ENCODE measurements around the gene FBXO22. TPM values are rescaled to one million over a fixed set of nuclear protein-coding genes. Genes with fewer than 3 reads are reported as not detected.
"Not testable (repeated sequence)": the region's sequence is repeated elsewhere in the genome, so short reads cannot be mapped to it uniquely, and the experiment has no call there.

FBXO22 gene
- total RNA-seq, 1 donor from 2014 or later = 50.7 TPM

DNA sequence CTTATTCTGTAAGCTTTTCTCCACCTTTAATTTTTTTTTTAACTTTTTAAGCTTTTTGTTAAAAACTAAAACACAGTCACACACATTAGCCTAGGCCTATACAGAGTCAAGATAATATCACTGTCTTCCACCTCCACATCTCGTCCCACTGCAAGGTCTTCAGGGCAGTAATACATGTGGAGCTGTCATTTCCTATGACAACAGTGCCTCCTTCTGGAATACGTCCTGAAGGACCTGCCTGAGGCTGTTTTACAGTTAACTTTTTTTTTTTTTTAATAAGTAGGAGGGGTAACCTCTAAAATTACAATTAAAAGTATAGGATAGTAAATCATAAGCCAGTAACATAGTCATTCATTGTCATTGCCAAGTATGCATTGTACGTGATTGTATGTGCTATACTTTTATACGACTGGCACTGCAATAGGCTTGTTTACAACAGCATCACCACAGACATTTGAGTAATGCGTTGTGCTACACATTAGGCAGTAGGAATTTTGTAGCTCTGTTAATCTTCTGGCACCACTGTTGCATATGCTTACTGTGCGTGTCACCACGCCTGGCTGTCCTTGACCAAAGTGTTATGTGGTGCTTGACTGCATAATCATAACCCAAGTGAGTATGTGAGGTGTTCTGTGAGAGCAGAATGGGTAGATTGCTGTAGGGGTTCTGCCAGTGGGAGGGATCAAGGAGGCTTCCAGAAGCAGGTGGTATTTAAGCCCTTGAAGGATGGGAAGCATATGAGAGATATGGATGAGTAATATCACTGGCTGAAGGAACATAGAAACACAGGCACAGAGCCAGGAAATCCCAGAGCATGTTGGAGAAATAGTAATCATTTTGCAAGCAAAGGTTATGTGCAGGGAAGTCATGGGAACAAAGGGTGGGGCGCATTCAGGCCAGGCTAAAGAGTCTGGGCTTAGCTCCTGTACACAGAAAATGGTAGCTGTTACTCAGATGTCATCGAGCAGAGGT, 18.3 kb downstream of the FBXO22 start:
- peak; percentile 83 for DNase-seq

DNA sequence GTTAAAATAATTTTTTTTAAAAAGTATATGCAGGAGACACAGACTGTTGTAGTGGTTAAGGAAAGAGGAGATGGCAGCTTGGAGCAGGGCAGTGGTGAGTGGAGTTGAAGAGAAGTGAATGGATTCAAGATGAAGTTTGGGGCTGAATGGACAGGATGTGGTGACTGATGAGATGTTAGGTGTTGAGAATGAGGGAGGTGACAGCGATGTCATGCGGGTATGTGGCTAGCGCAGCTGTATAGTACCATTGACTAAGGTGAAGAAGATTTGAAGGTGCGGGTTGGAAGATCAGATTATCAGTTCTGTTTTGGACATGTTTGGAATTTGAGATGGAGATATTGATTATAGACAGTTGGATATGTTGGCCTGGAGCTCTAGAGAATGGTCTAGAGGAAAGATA, 20.1 kb downstream of the FBXO22 start:
- DNase-seq = no peak

GRCh38 chr15:75924576-75924975, 20.9 kb downstream of the FBXO22 start:
- DNase-seq = no peak

DNA sequence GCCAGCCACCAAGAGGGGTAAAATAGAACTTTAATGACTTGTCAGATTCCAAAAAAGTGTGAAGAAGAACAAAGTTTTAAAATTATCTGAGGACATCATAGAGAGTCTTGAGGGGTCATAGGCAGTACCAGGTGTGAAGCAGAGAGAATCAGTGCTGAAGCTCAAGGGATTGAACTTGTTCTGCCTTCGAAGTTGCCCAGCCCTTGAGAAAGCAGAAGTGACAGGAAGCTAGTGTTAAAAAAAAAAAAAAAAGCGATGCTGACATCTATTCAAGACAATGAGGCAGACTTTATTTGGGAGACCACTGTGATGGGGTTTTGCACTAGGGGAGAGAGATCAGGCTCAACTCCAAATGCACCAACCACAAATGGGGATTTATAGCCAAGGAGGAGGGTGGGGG, 21.8 kb downstream of the FBXO22 start:
- DNase-seq = no peak

GRCh38 chr15:75926931-75927330, 23.3 kb downstream of the FBXO22 start:
- no peak for DNase-seq

DNA sequence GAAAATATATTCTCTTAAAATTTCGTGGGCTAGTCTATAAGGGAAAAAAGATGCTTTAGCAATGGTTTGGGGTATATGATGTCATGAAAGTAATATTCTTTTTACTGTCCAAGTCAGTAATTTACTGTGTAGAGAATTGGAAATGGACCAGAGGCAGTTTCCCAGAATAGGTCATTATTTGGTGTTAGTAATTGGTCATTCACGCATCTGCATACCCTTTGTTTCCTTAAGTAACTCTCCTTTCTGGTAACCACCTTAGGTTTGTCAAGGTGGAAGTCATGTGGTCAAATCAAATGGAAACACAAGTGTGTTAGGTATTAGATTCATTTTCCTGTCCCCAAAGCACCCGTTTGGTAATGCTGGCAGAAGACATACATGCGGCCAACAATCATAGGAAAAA, 23.9 kb downstream of the FBXO22 start:
- no peak for DNase-seq

- peak; percentile 6 for DNase-seq
Observed at GRCh38 chr15:75928680-75929608, 25.3 kb downstream of the FBXO22 start.

DNA sequence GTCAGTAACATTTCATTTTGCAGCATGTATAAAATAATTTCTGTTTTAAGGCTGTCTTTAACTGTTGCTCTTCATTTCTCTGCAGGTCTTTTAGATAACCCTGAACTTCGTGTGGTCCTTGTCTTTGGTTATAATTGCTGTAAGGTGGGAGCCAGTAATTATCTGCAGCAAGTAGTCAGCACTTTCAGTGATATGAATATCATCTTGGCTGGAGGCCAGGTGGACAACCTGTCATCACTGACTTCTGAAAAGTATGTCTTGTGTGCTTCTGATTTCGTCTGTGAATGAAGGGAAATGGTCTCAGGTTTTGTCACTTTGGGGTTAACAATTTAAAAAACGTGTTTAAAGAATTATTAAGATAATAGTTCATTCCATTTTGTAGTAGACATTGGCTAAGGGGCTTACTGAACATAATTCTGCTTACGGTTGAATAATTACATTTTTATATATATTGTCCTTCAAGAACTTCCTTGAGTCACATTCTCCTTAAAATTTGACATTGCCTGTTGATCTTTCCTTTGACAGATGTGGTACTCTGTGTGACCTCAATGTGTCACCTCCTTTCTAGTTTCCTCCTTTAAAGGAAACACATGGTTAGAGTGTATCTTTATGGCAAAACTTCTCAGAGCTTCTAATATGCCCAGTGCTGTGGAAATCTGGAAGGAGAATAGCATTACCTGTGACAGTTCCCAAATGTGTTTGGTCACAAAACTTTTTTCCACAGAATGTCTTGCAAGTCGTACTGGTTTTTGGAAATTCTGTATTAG, 26.3 kb downstream of the FBXO22 start:
- peak; percentile 52 for DNase-seq

DNA sequence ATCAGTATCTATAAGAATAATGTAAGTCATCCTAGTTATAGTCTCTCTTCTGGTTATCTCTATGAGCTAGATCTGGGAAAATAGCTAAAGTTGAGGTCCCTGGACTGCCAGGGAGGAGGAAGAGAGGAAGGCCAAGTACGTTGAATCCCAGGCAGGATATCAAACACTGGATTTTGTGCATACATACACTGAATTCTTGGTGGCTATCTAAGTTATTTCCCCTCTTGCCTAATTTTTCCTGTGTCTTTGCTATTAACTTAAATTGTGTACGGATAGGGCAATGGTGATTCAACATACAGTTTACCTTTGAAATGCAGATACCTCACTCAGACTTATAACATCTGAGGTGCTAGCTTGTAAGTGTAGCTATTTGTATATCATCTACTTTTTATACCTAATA, 27.2 kb downstream of the FBXO22 start:
- no peak for DNase-seq

- DNase-seq = no peak
Observed at GRCh38 chr15:75942464-75942863, 38.8 kb downstream of the FBXO22 start.

GRCh38 chr15:75943246-75943645, 39.6 kb downstream of the FBXO22 start:
- no peak for DNase-seq

- DNase-seq = no peak
Observed at GRCh38 chr15:75943713-75944215, 40.1 kb downstream of the FBXO22 start.

- DNase-seq = no peak
Observed at GRCh38 chr15:75945953-75946352, 42.3 kb downstream of the FBXO22 start.

GRCh38 chr15:75947092-75947491, 43.4 kb downstream of the FBXO22 start:
- no peak for DNase-seq

DNA sequence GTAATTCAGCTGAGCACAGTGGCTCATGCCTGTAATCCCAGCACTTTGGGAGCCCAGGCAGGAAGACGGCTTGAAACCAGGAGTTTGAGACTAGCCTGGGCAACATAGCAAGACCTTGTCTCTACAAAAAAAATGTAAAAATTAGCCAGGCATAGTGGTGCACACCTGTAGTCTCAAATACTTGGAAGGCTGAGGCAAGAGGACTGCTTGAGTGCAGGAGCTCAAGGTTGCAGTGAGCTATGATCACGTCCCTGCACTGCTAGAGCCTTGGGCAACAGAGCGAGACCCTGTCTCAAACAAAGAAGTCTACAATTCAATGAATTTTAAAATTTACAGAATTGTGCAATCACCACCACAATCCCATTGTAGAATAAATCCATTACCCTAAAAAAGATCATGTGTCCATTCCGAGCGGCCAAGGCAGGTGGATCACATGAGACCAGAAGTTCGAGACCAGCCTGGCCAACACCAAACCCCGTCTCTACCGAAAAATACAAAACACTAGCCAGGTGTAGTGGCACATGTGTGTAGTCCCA, 45.2 kb downstream of the FBXO22 start:
- DNase-seq = no peak

DNA sequence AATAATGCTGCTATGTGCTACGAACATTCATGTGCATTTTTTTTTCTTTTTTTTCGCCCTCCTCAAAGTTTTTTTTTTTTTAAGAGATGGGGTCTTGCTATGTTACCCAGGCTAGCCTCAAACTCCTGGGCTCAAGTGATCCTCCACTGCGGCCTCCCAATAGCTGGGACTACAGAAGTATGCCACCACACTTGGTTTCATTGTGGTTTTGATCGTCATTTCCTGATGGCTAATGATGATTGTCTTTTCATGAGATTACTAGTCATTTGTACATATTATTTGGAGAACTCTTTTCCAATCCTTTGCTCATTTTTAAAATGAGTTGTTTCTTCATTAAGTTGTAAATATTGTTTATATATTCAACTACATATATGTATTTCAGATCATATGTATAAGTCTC, 48.8 kb downstream of the FBXO22 start:
- no peak for DNase-seq

GRCh38 chr15:75955720-75956119, 52.0 kb downstream of the FBXO22 start:
- no peak for DNase-seq

DNA sequence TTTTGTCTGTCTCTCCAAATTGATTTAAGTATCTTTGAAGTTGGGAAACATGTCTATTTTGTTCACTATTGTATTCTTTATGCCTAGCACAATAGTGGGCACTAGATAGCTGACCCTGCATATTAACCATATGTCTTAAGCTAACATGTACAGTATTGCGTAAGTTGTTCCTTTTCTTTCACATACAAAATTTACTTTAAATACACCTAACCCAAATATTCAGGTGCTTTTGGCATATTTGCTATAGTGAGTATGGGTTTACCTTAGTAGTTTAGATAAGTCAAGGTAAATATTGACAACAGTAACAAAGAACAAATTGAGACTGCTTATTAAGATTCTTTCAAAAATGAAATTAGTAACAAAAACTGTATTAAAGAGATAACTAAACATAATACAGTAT, 57.7 kb downstream of the FBXO22 start:
- DNase-seq = no peak

DNA sequence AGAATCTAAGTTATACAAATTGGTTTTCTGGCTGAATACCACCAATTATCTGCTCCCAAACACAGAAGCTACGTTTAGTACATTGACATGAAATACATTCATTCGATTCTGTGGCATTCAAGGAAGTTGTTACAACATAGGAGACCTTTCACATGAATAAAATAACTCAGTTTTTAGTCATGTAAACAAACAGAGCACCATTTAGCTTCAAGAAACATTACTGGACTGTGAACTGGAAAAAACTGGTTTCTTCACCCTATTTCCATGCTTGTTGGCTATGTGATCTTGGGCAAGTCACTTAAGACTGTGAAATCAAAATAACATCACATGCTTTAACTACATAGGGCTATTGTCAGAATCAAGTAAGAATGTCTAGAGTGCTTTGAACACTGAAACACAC, 62.4 kb downstream of the FBXO22 start:
- no peak for DNase-seq

DNA sequence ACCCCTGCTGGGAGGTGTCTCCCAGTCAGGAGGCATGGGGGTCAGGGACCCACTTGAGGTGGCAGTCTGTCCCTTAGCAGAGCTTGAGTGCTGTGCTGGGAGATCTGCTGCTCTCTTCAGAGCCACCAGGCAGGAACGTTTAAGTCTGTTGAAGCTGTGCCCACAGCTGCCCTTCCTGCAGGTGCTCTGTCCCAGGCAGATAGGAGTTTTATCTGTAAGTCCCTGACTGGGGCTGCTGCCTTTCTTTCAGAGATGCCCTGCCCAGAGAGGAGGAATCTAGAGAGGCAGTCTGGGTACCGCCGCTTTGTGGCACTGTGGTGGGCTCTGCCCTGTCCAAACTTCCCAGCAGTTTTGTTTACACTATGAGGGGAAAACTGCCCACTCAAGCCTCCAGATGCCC, 73.1 kb downstream of the FBXO22 start:
- DNase-seq = not testable (repeated sequence)

- DNase-seq = no peak
Observed at GRCh38 chr15:75981149-75981815, 77.6 kb downstream of the FBXO22 start.

GRCh38 chr15:75982468-75982867, 78.8 kb downstream of the FBXO22 start:
- DNase-seq = no peak

Measured in dermis blood vessel endothelial cell (primary cell).